ENCODE data around the gene CRYBB1.

Gene CRYBB1

DNA sequence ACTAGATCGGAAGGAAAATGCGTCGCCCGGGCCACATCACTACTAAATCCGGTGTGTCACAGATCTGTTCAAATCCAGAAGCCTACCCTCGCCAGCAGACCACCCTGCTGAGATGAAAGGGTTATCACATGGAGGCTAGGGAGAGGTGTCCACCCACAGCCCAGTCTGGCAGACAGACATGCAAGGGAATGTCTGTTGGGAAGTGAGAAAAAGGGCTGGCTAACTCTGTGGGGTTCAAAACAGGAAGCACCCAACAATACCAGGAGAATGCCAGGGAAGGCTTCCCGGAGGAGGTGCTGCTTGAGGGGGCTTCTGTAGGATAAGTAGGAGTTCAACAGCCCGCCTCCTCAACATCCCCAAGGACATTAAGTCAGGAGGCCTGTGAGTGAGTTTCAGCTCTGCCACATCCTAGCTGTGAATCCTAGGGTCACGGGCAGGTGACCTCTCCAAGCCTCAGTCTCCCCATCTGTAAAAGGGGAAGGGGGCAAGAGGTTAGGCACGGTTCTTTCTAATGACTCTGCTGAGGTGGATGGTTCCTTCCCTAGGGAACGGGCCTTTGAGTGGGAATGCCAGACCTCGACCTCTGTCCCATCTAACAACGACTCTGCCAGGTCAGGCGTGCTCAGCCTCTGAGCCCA lies 29.0 kb downstream of the CRYBB1 start:
- TF ChIP-seq, protein P1, sequence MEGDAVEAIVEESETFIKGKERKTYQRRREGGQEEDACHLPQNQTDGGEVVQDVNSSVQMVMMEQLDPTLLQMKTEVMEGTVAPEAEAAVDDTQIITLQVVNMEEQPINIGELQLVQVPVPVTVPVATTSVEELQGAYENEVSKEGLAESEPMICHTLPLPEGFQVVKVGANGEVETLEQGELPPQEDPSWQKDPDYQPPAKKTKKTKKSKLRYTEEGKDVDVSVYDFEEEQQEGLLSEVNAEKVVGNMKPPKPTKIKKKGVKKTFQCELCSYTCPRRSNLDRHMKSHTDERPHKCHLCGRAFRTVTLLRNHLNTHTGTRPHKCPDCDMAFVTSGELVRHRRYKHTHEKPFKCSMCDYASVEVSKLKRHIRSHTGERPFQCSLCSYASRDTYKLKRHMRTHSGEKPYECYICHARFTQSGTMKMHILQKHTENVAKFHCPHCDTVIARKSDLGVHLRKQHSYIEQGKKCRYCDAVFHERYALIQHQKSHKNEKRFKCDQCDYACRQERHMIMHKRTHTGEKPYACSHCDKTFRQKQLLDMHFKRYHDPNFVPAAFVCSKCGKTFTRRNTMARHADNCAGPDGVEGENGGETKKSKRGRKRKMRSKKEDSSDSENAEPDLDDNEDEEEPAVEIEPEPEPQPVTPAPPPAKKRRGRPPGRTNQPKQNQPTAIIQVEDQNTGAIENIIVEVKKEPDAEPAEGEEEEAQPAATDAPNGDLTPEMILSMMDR (conservative IDR thresholded peaks at IDR 0.05; ENCODE audit: control insufficient read depth, insufficient read depth, low read depth, low read length), result no peak
- no peak for DNase-seq (ENCODE audit: low read depth)
- H3K4me3 ChIP-seq (ENCODE audit: control insufficient read depth, low read depth, low read length), result peak overlapping the region; percentile 69

DNA sequence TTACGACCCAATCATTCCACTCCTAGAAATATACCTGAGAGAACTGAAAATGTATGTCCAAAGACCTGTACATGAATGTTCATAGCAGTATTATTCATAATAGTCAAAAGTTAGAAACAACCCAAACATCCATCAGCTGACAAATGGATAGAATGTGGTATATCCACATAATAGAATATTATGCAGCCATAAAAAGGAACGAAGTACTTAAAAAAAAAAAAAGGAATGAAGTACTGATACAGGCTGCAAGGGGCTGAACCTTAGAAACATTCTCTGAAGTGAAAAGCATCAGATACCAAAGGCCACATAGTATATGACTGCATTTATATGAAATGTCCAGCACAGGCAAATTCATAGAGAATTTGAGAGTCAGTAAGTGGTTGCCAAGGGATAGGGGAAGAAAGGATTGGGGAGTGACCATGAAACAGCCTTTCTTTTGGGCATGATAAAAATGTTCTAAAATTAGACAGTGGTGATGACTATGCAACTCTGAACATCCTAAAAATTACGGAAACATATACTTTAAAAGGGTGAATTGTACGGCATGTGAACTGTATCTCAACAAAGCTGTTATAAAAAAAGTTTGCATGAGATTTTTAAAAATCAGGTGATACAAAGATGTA lies 29.7 kb downstream of the CRYBB1 start:
- H3K4me3 ChIP-seq (ENCODE audit: control insufficient read depth, low read depth, low read length), result no peak overlapping the region
- TF ChIP-seq, protein P1 (conservative IDR thresholded peaks at IDR 0.05; ENCODE audit: control insufficient read depth, insufficient read depth, low read depth, low read length), result no peak
- no peak for DNase-seq (ENCODE audit: low read depth)

DNA sequence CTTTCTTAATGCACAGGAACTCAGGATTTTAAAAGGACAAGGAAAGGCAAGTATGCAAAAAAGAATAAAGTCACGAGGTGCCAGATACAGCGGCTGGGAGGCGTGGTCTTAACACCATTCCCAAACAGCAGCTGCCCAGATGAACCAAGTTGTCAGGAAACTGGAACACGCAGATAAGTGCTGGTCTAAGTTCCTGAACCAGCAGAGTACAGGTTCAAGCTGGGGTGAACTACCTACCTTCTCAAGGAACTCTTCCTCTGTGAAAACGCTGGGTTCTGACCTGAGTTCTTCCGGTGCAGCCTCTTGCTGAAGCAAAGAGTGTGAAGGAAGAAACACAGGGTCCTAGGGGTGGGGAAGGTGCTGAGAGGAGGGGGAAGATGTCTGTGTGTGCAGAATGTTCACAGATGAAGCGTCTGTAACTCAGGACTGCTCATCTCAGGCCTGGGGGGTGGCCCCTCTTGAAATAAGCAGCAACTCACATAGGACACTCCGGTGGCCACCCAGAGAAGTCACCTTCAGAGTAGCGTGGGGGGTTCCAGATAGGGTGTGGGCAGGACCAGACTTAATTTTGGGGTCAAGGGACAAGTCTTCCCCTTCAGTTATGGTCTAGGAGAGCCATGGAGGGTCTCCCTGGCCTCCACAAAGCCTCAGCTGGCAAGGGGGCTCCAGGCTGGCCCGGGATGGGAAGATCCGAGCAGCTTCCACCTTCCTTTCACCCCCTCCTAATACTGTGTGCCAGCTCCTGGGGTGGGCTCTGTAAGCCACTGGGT lies 31.1 kb downstream of the CRYBB1 start:
- DNase-seq (ENCODE audit: low read depth), result no peak
- H3K4me3 ChIP-seq (ENCODE audit: control insufficient read depth, low read depth, low read length), result no peak overlapping the region
- TF ChIP-seq, protein P1 (conservative IDR thresholded peaks at IDR 0.05; ENCODE audit: control insufficient read depth, insufficient read depth, low read depth, low read length), result no peak

DNA sequence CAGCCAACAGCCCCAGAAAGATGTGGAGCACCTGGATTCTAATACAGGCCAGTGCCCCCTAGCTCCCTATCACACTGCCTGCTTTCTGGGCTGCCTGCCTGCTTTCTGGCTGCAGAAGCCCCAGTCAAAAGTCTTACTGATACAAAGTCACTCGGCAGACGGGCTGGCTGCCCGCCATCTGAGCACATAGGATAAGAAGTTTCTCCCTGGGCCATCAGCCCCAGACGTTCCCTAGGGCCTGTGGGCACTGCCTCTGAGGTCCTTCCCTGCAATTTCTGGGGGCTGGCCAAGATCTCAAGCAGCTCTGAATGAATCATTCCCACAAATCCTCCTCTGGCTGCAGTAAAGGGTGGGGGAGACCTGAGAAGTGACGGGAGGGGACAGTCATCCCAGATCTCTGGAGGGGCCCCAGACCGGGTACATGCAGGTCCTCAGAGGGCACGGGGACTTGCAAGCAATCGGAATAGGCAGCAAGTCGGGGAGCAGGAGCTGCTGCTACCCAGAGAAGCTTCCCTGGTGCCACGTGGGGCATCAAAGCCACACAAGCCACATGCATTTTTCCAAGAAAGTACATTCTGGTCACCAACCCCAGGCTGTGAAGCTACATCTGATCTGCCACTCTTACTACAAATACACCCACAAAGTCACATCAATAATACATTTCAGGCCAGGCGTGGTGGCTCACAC lies 32.6 kb downstream of the CRYBB1 start:
- no peak overlapping the region for H3K4me3 ChIP-seq (ENCODE audit: control insufficient read depth, low read depth, low read length)
- TF ChIP-seq, protein P1 (conservative IDR thresholded peaks at IDR 0.05; ENCODE audit: control insufficient read depth, insufficient read depth, low read depth, low read length), result peak; percentile 12
- peak; percentile 68 for DNase-seq (ENCODE audit: low read depth)

DNA sequence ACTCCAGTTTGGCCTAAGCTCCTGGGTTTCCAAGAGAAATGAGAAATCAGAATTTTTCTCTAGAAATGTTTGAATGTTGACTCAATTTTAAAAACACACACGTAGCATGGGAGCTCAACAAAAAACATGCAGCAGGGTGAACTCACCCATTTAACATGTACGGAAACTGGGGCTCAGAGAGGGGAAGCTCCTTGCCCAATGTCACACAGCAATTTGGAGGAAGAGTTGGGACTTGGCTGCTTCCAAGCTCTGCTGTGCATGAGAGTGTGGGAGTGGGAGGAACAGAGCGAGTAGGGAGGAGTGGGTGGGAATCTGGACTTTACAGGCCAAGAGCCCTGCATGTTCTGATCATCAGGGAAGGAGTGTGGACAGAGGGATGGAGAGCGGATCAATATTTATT lies 33.8 kb downstream of the CRYBB1 start:
- TF ChIP-seq, protein P1 (conservative IDR thresholded peaks at IDR 0.05; ENCODE audit: control insufficient read depth, insufficient read depth, low read depth, low read length), result no peak
- DNase-seq (ENCODE audit: low read depth), result no peak
- no peak overlapping the region for H3K4me3 ChIP-seq (ENCODE audit: control insufficient read depth, low read depth, low read length)

DNA sequence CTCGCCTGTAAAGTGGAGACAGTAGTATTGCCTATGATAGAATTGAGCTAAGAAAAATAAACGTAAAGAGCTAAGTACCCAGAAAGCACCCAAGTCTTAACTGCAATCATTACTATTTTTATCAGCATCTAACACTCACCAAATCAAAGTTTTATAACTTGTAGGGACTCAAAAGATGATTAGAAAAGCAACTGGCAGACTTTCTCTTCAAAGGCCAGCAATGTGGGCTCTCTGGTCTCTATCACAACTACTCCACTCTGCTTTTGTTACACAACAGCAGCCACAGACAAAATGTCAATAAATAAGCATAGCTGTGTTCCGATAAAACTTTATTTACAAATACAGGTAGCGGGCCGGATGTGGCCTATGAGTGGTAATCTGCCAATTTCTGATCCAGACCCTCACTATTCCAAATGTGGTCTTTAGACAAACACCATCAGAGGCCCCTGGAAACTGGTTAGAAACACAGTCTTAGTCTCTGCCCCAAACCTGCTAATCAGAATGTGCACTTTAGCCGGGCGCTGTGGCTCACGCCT lies 36.1 kb downstream of the CRYBB1 start:
- no peak overlapping the region for H3K4me3 ChIP-seq (ENCODE audit: control insufficient read depth, low read depth, low read length)
- no peak for DNase-seq (ENCODE audit: low read depth)
- TF ChIP-seq, protein P1 (conservative IDR thresholded peaks at IDR 0.05; ENCODE audit: control insufficient read depth, insufficient read depth, low read depth, low read length), result no peak
